ENCODE measurements around the gene SLC38A2.
"Not testable (repeated sequence)": the region's sequence is repeated elsewhere in the genome, so short reads cannot be mapped to it uniquely, and the experiment has no call there.

Gene SLC38A2

GRCh38 chr12:46359667-46360280, 12.8 kb downstream of the SLC38A2 start:
- no peak for DNase-seq

GRCh38 chr12:46358791-46359666, 13.5 kb downstream of the SLC38A2 start:
- no peak for DNase-seq

DNA sequence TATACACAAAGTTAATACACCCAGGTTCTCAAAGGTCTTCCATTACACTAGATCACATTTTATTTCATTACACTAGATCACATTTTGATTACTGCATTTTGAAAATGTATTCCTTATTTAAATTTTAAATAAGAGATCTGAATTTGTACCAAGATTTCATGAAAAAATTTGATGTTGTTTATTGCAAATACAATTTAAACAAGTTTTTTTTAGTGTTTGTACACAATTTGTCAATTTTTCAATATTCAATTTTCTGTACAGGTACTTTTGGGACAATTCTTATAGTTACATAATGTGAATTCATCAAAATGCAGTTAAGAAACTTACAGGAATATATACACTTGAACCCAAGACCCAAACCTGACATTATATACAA, 14.3 kb downstream of the SLC38A2 start:
- no peak for DNase-seq

DNA sequence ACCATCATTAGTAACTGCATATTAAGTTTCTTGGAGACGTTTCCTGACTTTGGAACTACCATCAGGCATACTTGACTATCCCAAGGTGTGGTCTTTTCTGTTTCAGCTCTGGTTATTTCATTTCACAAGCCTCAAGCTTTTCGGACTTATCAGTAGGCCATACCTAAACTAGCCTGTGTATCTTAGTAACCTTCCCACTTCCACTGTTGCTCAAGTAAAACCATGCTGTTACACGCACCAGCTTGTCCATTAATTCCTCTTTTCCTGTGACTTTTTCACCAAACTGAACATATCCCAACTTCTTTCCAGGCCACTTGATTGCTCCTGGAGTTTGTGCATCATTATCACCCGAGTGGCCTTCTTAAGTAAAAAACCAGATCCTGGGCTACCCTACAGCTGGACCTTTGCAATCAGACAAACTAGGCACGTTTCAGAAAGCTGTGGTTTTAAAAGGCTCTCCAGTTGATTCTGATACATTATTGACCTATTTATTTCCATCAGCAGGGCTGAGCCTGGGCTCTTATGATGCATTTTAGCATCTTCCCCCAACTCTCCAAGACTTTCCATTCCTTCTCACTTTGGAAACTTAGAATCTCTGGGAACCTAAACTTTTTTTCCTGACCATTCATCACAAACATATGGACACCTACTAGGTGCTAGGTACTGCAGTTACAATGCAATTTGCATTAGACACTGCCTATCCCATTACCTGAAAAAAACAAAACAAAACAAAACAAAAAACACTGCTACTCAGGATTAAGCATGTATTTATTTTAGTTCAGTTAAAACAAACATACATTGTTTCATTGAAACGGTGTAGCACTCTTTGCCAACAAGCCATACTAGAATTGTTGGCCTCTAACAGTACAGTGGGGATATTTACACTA, 14.9 kb downstream of the SLC38A2 start:
- DNase-seq, result no peak

- DNase-seq, result no peak
Measured at GRCh38 chr12:46356655-46357437, 15.7 kb downstream of the SLC38A2 start.

DNA sequence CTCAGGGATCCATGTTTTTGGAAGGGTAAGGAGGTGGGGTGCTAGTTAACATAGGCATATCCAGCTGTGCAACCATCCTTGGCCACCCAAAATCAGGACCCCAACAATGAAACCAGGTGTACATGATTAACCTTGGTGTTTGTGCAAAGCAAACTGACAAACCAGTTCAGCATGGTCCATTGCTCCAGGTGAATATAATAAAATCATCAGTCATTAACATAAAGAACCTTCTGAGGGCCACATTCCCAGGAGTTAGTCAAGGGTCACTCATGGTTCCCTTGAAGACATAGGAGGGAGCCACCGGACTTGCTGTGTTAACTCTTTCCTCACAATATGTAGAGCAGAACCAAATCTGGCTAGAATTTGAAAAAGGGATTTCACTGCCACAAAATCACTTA, 17.8 kb downstream of the SLC38A2 start:
- DNase-seq, result no peak

DNA sequence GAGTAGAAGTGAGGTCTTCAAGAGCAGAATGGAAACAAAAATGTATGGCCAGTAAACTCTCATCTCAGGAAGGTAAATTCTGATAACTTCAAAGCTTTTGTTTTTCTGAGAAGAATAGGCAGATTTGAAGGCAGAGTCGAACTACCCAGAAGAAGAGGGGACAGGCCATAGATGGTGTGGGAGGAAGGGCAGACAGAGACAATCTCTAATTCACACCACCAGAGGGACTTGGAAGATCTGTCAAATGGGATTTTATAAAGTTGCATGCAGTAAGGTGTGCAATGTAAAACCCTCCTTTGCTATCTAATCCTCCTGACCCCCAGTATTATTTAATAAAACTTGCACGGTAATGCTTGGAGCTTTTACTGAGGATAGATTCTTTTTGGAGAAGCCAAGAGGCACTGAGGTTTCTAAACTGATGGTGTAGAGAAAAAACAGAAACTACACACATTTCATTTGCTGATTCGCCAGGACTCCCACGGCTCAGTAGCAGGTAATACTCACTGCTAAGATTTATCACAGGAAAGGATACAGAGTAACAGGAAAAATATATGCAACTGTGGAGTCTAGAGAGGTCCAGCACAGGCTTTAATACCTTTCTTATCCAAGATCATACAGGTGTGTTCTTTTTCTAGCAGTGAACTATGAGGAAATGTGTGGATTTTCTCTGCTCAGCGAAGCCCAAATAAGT, 18.3 kb downstream of the SLC38A2 start:
- no peak for DNase-seq

DNA sequence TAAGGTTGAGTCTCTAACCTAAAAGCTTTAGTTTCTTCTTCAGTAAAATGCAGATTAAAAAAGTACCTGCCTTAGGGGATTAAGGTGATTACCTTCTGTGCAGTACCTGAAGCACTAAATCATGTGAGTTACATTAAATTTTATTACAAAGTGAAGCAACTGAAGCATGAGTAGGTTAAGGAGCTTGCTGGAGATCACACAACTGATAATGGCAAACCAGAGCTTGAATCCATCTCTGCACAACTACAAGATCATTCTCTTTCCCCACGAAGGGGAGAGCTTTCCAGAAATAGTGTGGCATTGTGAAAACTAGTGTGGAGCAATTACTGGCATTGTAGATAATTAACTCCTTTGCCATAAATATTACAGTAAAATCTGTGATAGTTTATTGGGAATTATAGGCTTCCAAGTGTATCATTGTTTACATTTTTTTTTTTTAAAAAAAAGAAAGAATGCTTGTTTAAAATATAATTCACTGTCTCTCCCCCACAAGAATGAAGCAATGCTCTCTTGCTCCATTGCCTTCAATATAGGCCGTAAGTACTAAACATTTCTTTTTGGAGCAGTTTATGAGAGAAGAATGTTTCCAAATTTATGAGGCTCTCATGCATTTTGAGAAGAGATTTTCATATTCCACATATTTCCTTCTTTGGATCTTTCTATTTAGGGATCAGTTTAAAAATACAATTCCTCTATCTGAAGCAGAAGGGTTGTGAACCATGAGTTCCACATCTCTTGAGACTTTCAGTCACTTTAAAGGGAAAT, 20.5 kb downstream of the SLC38A2 start:
- DNase-seq, result no peak

GRCh38 chr12:46351138-46351537, 21.4 kb downstream of the SLC38A2 start:
- no peak for DNase-seq

- no peak for DNase-seq
Measured at GRCh38 chr12:46349253-46349652, 23.3 kb downstream of the SLC38A2 start.

DNA sequence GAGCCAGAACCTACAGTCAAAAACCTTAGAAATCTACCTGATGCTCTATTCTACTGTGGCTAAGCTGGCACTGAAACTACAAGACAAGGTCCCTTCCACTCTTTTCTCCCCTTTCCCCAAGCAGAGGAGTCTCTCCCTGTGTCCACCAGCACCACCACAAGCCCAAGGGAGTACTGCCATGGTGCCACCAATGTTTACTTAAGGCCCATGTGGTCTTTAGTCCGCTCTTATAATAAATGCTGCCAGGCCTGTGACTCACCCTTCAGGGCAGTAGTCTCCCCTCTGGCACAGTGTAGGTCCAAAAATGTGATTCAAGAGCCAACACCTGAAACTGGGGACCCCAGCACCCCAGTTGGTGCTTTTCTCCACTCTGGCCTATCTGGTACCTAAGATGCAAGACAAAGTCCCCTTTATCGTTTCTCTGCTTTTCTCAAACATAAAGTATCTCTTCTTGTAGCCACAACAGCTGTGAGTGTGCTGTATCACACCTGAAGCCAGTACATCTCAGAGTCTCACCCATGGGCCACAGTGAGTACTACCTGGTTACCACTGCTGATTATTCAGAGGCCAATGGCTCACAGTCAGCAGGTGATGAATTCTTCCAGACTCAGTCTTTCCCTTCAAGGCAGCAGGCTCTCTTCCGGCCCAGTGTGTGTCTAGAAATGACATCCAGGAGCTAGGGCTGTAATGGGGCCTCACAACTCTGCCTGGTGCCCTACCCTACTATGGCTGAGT, 29.3 kb downstream of the SLC38A2 start:
- no peak for DNase-seq

DNA sequence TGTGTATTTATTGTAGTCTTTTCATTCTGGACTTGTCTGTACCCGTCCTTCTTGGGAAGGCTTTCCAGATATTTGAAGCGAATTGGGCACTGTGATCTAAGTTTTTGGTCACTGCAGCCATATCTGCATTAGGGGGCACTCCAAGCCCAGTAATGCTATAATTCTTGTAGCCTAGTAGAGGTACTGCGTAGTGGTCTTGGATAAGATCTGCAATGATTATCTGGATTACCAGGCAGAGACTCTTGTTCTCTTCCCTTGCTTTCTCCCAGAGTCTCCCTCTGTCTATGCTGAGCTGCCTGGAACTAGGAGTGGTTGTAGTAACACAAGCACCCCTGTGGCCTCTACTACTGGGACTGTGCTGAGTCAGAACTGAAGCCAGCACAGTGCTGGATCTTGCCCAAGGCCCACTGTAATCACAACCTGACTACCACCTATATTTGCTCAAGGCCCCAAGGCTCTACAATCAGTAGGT, 30.0 kb downstream of the SLC38A2 start:
- no peak for DNase-seq

GRCh38 chr12:46339051-46339450, 33.5 kb downstream of the SLC38A2 start:
- no peak for DNase-seq

DNA sequence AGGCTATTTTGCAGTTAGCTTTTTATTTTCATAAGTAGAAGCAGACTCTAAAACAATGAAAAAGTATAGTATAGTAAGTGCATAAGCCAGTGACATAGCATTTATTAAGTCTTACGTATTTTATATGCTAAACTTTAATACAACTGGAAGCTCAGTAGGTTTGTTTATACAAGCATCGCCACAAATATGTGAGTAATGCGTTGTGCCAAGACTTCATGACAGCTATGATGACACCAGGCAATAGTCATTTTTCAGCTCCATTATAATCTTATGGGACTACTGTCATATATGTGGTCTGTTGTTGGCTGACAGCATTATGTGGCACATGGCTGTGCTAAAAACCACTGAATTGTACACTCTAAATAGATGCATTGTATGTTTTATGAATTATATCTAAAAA, 40.3 kb downstream of the SLC38A2 start:
- DNase-seq, result no peak

GRCh38 chr12:46325075-46325474, 47.5 kb downstream of the SLC38A2 start:
- DNase-seq, result not testable (repeated sequence)

DNA sequence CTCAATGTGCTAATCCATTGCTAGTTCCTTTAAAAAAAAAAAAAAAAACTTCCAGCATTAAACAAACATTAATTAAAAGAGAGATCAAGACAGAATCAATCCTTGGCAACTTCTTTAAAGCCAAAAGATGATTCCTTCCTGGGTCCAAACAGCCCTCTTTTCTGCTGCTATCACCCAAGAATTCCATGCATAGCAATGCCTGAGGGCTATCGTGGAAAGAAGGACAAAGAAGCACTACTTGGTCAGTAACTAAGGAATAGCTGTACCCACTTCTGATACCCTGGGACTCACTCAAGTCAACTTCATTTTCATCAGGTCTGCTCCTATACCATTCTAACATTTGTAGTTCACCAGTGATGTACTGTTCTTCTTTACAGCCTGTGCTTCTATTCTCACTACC, 51.8 kb downstream of the SLC38A2 start:
- DNase-seq, result no peak

GRCh38 chr12:46318037-46318436, 54.5 kb downstream of the SLC38A2 start:
- DNase-seq, result no peak
